IMR-90 (cell line): ENCODE results near the gene TRIML2. TPM values are rescaled to one million over a fixed set of nuclear protein-coding genes. Genes with fewer than 3 reads are reported as not detected.

ENCODE experiments used
- ATAC-seq: fragments of 200-7000 bp; cut with Tn5 transposase; 2 replicates; pipeline ENCODE4 v1.9.1; 2020; ENCODE audit warnings: low read depth, mild to moderate bottlenecking, moderate library complexity
- BruUV-seq: library from RNA; stranded (reverse); fragments of 400-500 nt; replicated peaks from 2 replicates; lab custom pipeline; 2021; lab: Mats Ljungman, UMichigan
- CTCF ChIA-PET: fragments of 300-600 bp; formaldehyde crosslinking; extraction: SDS; loops from one replicate; lab custom pipeline; 2021; ENCODE audit warnings: antibody characterized with exemption; lab: Yijun Ruan, JAX
- POLR2A ChIA-PET: fragments of 300-600 bp; sonication (Branson Sonifier 250); formaldehyde crosslinking; loops from one replicate; lab custom pipeline; 2022; ENCODE audit warnings: antibody characterized with exemption; ENCODE audit not compliant: unreplicated experiment; lab: Charles Lee
- DNase-seq: peaks from one replicate; pipeline ENCODE4 v3.0.0; 2013
- H2AFZ ChIP-seq: replicated peaks from 2 replicates; pipeline ENCODE3; 2013; ENCODE audit warnings: low read length, mild to moderate bottlenecking; ENCODE audit not compliant: poor library complexity
- H2AK5ac ChIP-seq: 2 replicates; pipeline ENCODE4 v1.6.1; 2013; ENCODE audit warnings: low read depth, low read length, inconsistent platforms
- H2AK9ac ChIP-seq: replicated peaks from 2 replicates; pipeline ENCODE3; 2013; ENCODE audit warnings: mild to moderate bottlenecking, low read depth, low read length, moderate library complexity; ENCODE audit not compliant: poor library complexity
- H2BK120ac ChIP-seq: 2 replicates; pipeline ENCODE4 v1.6.1; 2013; ENCODE audit warnings: low read depth, low read length, inconsistent platforms
- H2BK15ac ChIP-seq: 3 replicates; pipeline ENCODE4 v1.6.1; 2013; ENCODE audit warnings: low read depth, low read length, inconsistent platforms
- H2BK20ac ChIP-seq: 2 replicates; pipeline ENCODE4 v1.6.1; 2013; ENCODE audit warnings: low read depth, mild to moderate bottlenecking, inconsistent platforms, low read length, moderate library complexity
- H2BK5ac ChIP-seq: 2 replicates; pipeline ENCODE4 v1.6.1; 2013; ENCODE audit warnings: mild to moderate bottlenecking, low read depth, low read length, inconsistent platforms; ENCODE audit not compliant: poor library complexity, severe bottlenecking
- H3K14ac ChIP-seq: replicated peaks from 2 replicates; pipeline ENCODE4 v1.6.1; 2013; ENCODE audit warnings: low read depth, low read length, inconsistent platforms
- H3K18ac ChIP-seq: 2 replicates; pipeline ENCODE4 v1.6.1; 2013; ENCODE audit warnings: low read depth, low read length, control low read depth
- H3K23ac ChIP-seq: 2 replicates; pipeline ENCODE4 v1.6.1; 2013; ENCODE audit warnings: low read depth, low read length, inconsistent platforms
- H3K27ac ChIP-seq: 2 replicates; pipeline ENCODE4 v1.5.1; 2013; ENCODE audit warnings: mild to moderate bottlenecking, control low read depth, low read length; ENCODE audit not compliant: insufficient read depth
- H3K27me3 ChIP-seq: 2 replicates; pipeline ENCODE4 v1.6.1; 2013; ENCODE audit warnings: low read length; ENCODE audit not compliant: control insufficient read depth, insufficient read depth
- H3K36me3 ChIP-seq: 2 replicates; pipeline ENCODE4 v1.6.1; 2013; ENCODE audit warnings: low read length, mixed read lengths; ENCODE audit not compliant: control insufficient read depth, insufficient read depth
- H3K4ac ChIP-seq: 2 replicates; pipeline ENCODE4 v1.6.1; 2013; ENCODE audit warnings: low read depth, low read length, inconsistent platforms
- H3K4me1 ChIP-seq: 2 replicates; pipeline ENCODE4 v1.6.1; 2013; ENCODE audit warnings: low read length, mixed read lengths; ENCODE audit not compliant: control insufficient read depth, insufficient read depth
- H3K4me2 ChIP-seq: 2 replicates; pipeline ENCODE4 v1.6.1; 2013; ENCODE audit warnings: low read depth, mild to moderate bottlenecking, control low read depth, low read length, moderate library complexity
- H3K4me3 ChIP-seq: 2 replicates; pipeline ENCODE4 v1.5.1; 2013; ENCODE audit warnings: low read depth, mild to moderate bottlenecking, control low read depth, low read length, moderate library complexity; ENCODE audit not compliant: insufficient read depth
- H3K56ac ChIP-seq: 2 replicates; pipeline ENCODE4 v1.6.1; 2013; ENCODE audit warnings: low read length, inconsistent platforms; ENCODE audit not compliant: insufficient read depth; ENCODE audit errors: extremely low read depth
- H3K79me1 ChIP-seq, 2 experiments: 2 replicates each; pipeline ENCODE4 v1.6.1; 2013; ENCODE audit warnings: low read length in 2 of 2, inconsistent platforms in 1 of 2, low read depth in 1 of 2
- H3K9ac ChIP-seq: 2 replicates; pipeline ENCODE4 v1.6.1; 2013; ENCODE audit warnings: low read depth, low read length, control low read depth
- H3K9me1 ChIP-seq: 2 replicates; pipeline ENCODE4 v1.6.1; 2013; ENCODE audit warnings: low read length, inconsistent platforms; ENCODE audit not compliant: insufficient read depth
- H3K9me3 ChIP-seq: 2 replicates; pipeline ENCODE4 v1.6.1; 2013; ENCODE audit warnings: low read length; ENCODE audit not compliant: control insufficient read depth, insufficient read depth
- H4K20me1 ChIP-seq: 2 replicates; pipeline ENCODE4 v1.6.1; 2013; ENCODE audit warnings: low read length, inconsistent platforms; ENCODE audit not compliant: insufficient read depth
- H4K5ac ChIP-seq: 2 replicates; pipeline ENCODE4 v1.6.1; 2013; ENCODE audit warnings: mild to moderate bottlenecking, low read depth, low read length, control low read depth
- H4K8ac ChIP-seq, 2 experiments: 2 replicates each; pipeline ENCODE4 v1.6.1; 2013; ENCODE audit warnings: low read depth in 2 of 2, low read length in 2 of 2, control low read depth in 1 of 2, inconsistent platforms in 1 of 2
- H4K91ac ChIP-seq: 2 replicates; pipeline ENCODE4 v1.6.1; 2013; ENCODE audit warnings: low read depth, low read length, inconsistent platforms; ENCODE audit not compliant: insufficient read depth
- CEBPB ChIP-seq: IDR thresholded peaks from 2 replicates; pipeline ENCODE4 v1.6.1; 2012; ENCODE audit warnings: low read depth, low read length, improper control_type of control experiment
- CTCF ChIP-seq: conservative IDR thresholded peaks from 2 replicates; pipeline ENCODE4 v1.5.1; 2012; ENCODE audit warnings: mild to moderate bottlenecking, low read depth, low read length, improper control_type of control experiment
- FOS ChIP-seq: fragments of 150-350 bp; IDR thresholded peaks from 2 replicates; pipeline ENCODE4 v1.6.1; 2016; ENCODE audit warnings: low read depth, low read length
- POLR2A ChIP-seq: IDR thresholded peaks from 2 replicates; pipeline ENCODE4 v1.6.1; 2012; ENCODE audit warnings: mild to moderate bottlenecking, low read depth, low read length
- RAD21 ChIP-seq: IDR thresholded peaks from 2 replicates; pipeline ENCODE4 v1.6.1; 2012; ENCODE audit warnings: low read length, improper control_type of control experiment
- WGBS, 2 experiments: methylation state at CpG; one replicate each; pipeline versions ENCODE4 v1.1.5 to v1.1.7; 2013; ENCODE audit warnings: missing lambda C conversion rate in 2 of 2; ENCODE audit not compliant: insufficient read length in 1 of 2; ENCODE audit errors: extremely low coverage in 2 of 2; 5-methylcytosine and 5-hydroxymethylcytosine counted together
- dilution Hi-C: fragments of 300-500 bp; cut with HindIII; formaldehyde crosslinking; loops from one replicate; pipeline ENCODE4 v1.14.3; 2018; ENCODE audit warnings: low sequenced_read_pairs; ENCODE audit not compliant: unreplicated experiment
- in situ Hi-C: fragments of 300-500 bp; cut with MboI; formaldehyde crosslinking; loops from 3 replicates; pipeline ENCODE4 v1.14.3; 2019; ENCODE audit warnings: low sequenced_read_pairs, inconsistent platforms, mixed read lengths
- intact Hi-C: fragments of 100-400 bp; cut with micrococcal nuclease; formaldehyde crosslinking; loops from 2 replicates; pipeline ENCODE4 v1.10.0; 2022
- polyA plus RNA-seq, 3 experiments: library from polyadenylated mRNA; depleted of rRNA; stranded (reverse); fragments of >200 nt; gene quantifications; 2 replicates each; pipeline ENCODE4 v1.2.3, GENCODE V29; 2012; ENCODE audit warnings: low replicate concordance in 1 of 3
- total RNA-seq: library from RNA; depleted of rRNA; stranded (reverse); fragments of >200 nt; gene quantifications from 2 replicates; pipeline ENCODE4 v1.2.3, GENCODE V29; 2012

Gene TRIML2
- total and polyA plus RNA-seq, 2 of the 4 experiments (the other 2 are of a cell fraction) = 0.18 to 0.21 TPM

- Histone ChIP-seq H3K18ac (no peak overlapping the region), H2AK9ac (no peak overlapping the region), H3K4ac (no peak overlapping the region), H3K79me1 (no peaks in the 10 kb centered on the region), H2AK5ac (no peak overlapping the region), H3K23ac (no peak overlapping the region), H3K36me3 (no peaks in the 10 kb centered on the region), H3K14ac (no peak overlapping the region), H3K9ac (no peak overlapping the region), H4K91ac (no peak overlapping the region), H2BK120ac (no peak overlapping the region), H4K20me1 (no peaks in the 10 kb centered on the region), H4K8ac (no peak overlapping the region), H3K56ac (no peak overlapping the region), H2BK5ac (no peak overlapping the region), H3K4me2 (no peak overlapping the region), H2BK15ac (no peak overlapping the region), H3K9me1 (no peaks in the 10 kb centered on the region), H3K9me3 (no peaks in the 10 kb centered on the region), H3K27ac (no peak overlapping the region), H3K4me3 (no peak overlapping the region), H3K4me1 (peaks cover 7% of the 10 kb centered on the region), H4K5ac (no peak overlapping the region), H3K27me3 (no peaks in the 10 kb centered on the region), H2BK20ac (no peak overlapping the region), H2AFZ (no peak overlapping the region)
- CTCF ChIA-PET = no interaction called here
- ATAC-seq (no peak), DNase-seq (no peak)
- WGBS, 2 experiments = no CpG with 5 or more reads among the region's 4 CpGs
- in situ Hi-C loops (no loop called here), intact Hi-C loops (no loop called here), dilution Hi-C loops (no loop called here)
- no TSS peak for BruUV-seq
- no peak for TF ChIP-seq POLR2A
- no peak for TF ChIP-seq FOS
- TF ChIP-seq CTCF = no peak
- no peak for TF ChIP-seq RAD21
- TF ChIP-seq CEBPB = no peak
- POLR2A ChIA-PET = no interaction called here
Observed at GRCh38 chr4:188130355-188130754, 21.0 kb upstream of the TRIML2 start.
